HCT116 (cell line): ENCODE data around the gene COL12A1.

ENCODE experiments used
- EGR1 ChIP-seq: IDR thresholded peaks from 2 replicates; pipeline ENCODE4 v1.6.1; 2012; ENCODE audit warnings: low read depth
- ELF1 ChIP-seq: IDR thresholded peaks from 2 replicates; pipeline ENCODE4 v1.6.1; 2012; ENCODE audit warnings: low read depth, borderline replicate concordance
- EZH2 ChIP-seq: fragments of 200-600 bp; sonication (generic); IDR thresholded peaks from 2 replicates; pipeline ENCODE4 v1.6.1; 2017; ENCODE audit warnings: antibody characterized with exemption, mixed run types
- EZH2phosphoT487 ChIP-seq: fragments of 200-600 bp; IDR thresholded peaks from 2 replicates; pipeline ENCODE4 v1.6.1; 2018; ENCODE audit warnings: antibody characterized with exemption, borderline replicate concordance
- JUND ChIP-seq: IDR thresholded peaks from 2 replicates; pipeline ENCODE4 v1.6.1; 2012
- POLR2A ChIP-seq: IDR thresholded peaks from 2 replicates; pipeline ENCODE4 v1.7.0; 2011; ENCODE audit warnings: borderline replicate concordance; ENCODE audit not compliant: insufficient read depth, insufficient read length; ENCODE audit errors: extremely low read depth
- RAD21 ChIP-seq: IDR thresholded peaks from 2 replicates; pipeline ENCODE4 v1.6.1; 2012; ENCODE audit warnings: low read depth, mild to moderate bottlenecking
- SRF ChIP-seq: IDR thresholded peaks from 2 replicates; pipeline ENCODE4 v1.6.1; 2012; ENCODE audit warnings: low read depth
- ZNF274 ChIP-seq: fragments of 200-500 bp; sonication (Bioruptor generic); IDR thresholded peaks from 2 replicates; pipeline ENCODE4 v1.6.1; 2014; ENCODE audit warnings: mild to moderate bottlenecking, low read depth, low read length, inconsistent platforms
- TF ChIP-seq, protein P1 (sequence below), 3 experiments: fragments of 200-600 bp in 1 of 3; sonication (generic) in 1 of 3; IDR thresholded peaks in 2 of 3; conservative IDR thresholded peaks in 1 of 3; 2 replicates each; pipeline ENCODE4 v1.5.1; 2012 to 2017; ENCODE audit warnings: low read depth in 2 of 3, low read length in 2 of 3, antibody characterized with exemption in 1 of 3, borderline replicate concordance in 1 of 3, control low read depth in 1 of 3, mild to moderate bottlenecking in 1 of 3, mixed read lengths in 1 of 3, mixed run types in 1 of 3, moderate library complexity in 1 of 3; ENCODE audit not compliant: insufficient read depth in 1 of 3
- TF ChIP-seq, protein P2 (sequence below): IDR thresholded peaks from 2 replicates; pipeline ENCODE4 v1.6.1; 2012

DNA sequence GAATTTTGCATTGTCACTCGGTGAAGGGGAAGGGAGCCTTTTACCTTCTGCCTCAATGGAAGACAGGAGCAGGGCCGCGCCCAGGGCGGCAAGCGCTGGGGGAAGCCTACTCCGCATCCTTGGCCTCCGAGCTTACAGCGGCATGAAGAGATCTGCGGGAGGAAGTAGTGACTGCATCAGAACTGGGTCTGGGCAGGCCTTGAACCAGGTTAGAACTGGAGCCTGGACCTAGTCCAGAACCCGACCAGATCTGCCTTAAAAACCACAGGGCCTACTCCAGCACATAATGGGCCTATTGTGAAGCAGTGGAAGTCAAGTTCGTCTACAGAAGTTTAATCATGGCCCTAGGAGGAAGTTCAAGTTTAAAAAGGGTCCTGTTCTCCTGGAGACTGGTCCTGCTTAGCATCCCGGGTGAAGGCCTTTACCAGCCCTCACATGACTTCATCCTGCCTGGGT is 3.1 kb downstream of the COL12A1 start:
- TF ChIP-seq RAD21 (no peak), EZH2 (no peak), ELF1 (no peak), EGR1 (no peak), JUND (no peak), SRF (no peak), ZNF274 (no peak), EZH2phosphoT487 (no peak), POLR2A (no peak)
- TF ChIP-seq, protein P1, sequence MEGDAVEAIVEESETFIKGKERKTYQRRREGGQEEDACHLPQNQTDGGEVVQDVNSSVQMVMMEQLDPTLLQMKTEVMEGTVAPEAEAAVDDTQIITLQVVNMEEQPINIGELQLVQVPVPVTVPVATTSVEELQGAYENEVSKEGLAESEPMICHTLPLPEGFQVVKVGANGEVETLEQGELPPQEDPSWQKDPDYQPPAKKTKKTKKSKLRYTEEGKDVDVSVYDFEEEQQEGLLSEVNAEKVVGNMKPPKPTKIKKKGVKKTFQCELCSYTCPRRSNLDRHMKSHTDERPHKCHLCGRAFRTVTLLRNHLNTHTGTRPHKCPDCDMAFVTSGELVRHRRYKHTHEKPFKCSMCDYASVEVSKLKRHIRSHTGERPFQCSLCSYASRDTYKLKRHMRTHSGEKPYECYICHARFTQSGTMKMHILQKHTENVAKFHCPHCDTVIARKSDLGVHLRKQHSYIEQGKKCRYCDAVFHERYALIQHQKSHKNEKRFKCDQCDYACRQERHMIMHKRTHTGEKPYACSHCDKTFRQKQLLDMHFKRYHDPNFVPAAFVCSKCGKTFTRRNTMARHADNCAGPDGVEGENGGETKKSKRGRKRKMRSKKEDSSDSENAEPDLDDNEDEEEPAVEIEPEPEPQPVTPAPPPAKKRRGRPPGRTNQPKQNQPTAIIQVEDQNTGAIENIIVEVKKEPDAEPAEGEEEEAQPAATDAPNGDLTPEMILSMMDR (IDR thresholded peaks at IDR 0.05 in 2 of 3, conservative IDR thresholded peaks at IDR 0.05 in 1 of 3; ENCODE audit: borderline replicate concordance in 1 of 3, insufficient read depth in 1 of 3, low read depth in 2 of 3, low read length in 2 of 3): no peak
- TF ChIP-seq, protein P2, sequence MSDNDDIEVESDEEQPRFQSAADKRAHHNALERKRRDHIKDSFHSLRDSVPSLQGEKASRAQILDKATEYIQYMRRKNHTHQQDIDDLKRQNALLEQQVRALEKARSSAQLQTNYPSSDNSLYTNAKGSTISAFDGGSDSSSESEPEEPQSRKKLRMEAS: no peak
